Activated CD8-positive, alpha-beta T cell treated with anti-CD3 and anti-CD28 coated beads for 36 hours (primary cell): ENCODE measurements around the gene FAM78A. TPM values are rescaled to one million over a fixed set of nuclear protein-coding genes. Genes with fewer than 3 reads are reported as not detected.
A peak's percentile ranks its signal among the peaks of the same experiment; 100 is the strongest.

Experiments
- ATAC-seq: fragments of 200-7000 bp; cut with Tn5 transposase; one replicate; pipeline ENCODE4 v1.10.0; 2021; ENCODE audit warnings: mild to moderate bottlenecking, moderate library complexity
- CTCF ChIA-PET: fragments of 350-600 bp; sonication (Branson Sonifier 250); formaldehyde crosslinking; loops from one replicate; lab custom pipeline; 2021; ENCODE audit warnings: antibody characterized with exemption; lab: Charles Lee
- POLR2A ChIA-PET: fragments of 350-600 bp; sonication (Branson Sonifier 250); formaldehyde crosslinking; loops from one replicate; lab custom pipeline; 2021; ENCODE audit warnings: antibody characterized with exemption; lab: Charles Lee
- DNase-seq: peaks from one replicate; pipeline ENCODE4 v3.0.0-alpha.2; 2020
- H3K27ac Mint-ChIP-seq: one replicate; pipeline ENCODE4 v1.8.0; 2021; ENCODE audit warnings: mild to moderate bottlenecking, mixed read lengths
- H3K27me3 Mint-ChIP-seq: one replicate; pipeline ENCODE4 v1.8.0; 2021; ENCODE audit warnings: mixed read lengths
- H3K36me3 Mint-ChIP-seq: one replicate; pipeline ENCODE4 v1.8.0; 2021; ENCODE audit warnings: low read depth, mixed read lengths
- H3K4me1 Mint-ChIP-seq: one replicate; pipeline ENCODE4 v1.8.0; 2021; ENCODE audit warnings: low read depth, mixed read lengths
- H3K4me3 Mint-ChIP-seq: one replicate; pipeline ENCODE4 v1.8.0; 2021; ENCODE audit warnings: mild to moderate bottlenecking, moderate library complexity, mixed read lengths
- H3K9me3 Mint-ChIP-seq: one replicate; pipeline ENCODE4 v1.8.0; 2021; ENCODE audit warnings: mixed read lengths
- CTCF ChIP-seq: fragments of 200-600 bp; IDR thresholded peaks from one replicate; pipeline ENCODE4 v1.8.0; 2022; ENCODE audit warnings: antibody characterized with exemption, mild to moderate bottlenecking
- intact Hi-C: fragments of 100-400 bp; cut with micrococcal nuclease; formaldehyde crosslinking; loops from one replicate; pipeline ENCODE4 v1.10.0; 2022
- total RNA-seq, 2 experiments: library from RNA; stranded (reverse); gene quantifications; one replicate each; pipeline ENCODE4 v1.2.3, GENCODE V29; 2021

FAM78A gene
- total RNA-seq, 2 experiments from 2014 or later, result 36.2 to 39.8 TPM

GRCh38 chr9:131291795-131292315 lies 15.5 kb upstream of the FAM78A start:
- DNase-seq, result no peak
- ChIA-PET CTCF (interaction anchor here (2.0 kb wide), 1 partner anchor 44 kb away, joined by 10 read pairs; no protein-coding TSS in a partner anchor), POLR2A (no interaction called here)
- ATAC-seq, result no peak
- no peaks in the 10 kb centered on the region for H3K4me1 Mint-ChIP-seq
- no peaks in the 10 kb centered on the region for H3K9me3 Mint-ChIP-seq
- no peaks in the 10 kb centered on the region for H3K27me3 Mint-ChIP-seq
- no peak overlapping the region for H3K4me3 Mint-ChIP-seq
- H3K27ac Mint-ChIP-seq, result no peak overlapping the region
- H3K36me3 Mint-ChIP-seq, result no peaks in the 10 kb centered on the region
- no peak for TF ChIP-seq CTCF
- intact Hi-C loops, result no loop called here

GRCh38 chr9:131290767-131291370 lies 14.6 kb upstream of the FAM78A start:
- TF ChIP-seq CTCF, result no peak
- Mint-ChIP-seq H3K36me3 (no peaks in the 10 kb centered on the region), H3K27me3 (no peaks in the 10 kb centered on the region), H3K4me3 (no peak overlapping the region), H3K4me1 (no peaks in the 10 kb centered on the region), H3K9me3 (no peaks in the 10 kb centered on the region), H3K27ac (no peak overlapping the region)
- CTCF ChIA-PET, result no interaction called here
- DNase-seq, result no peak
- intact Hi-C loops, result no loop called here
- ATAC-seq, result no peak
- POLR2A ChIA-PET, result no interaction called here

GRCh38 chr9:131290036-131290766 lies 13.9 kb upstream of the FAM78A start:
- H3K4me1 Mint-ChIP-seq, result no peaks in the 10 kb centered on the region
- no peaks in the 10 kb centered on the region for H3K36me3 Mint-ChIP-seq
- H3K27me3 Mint-ChIP-seq, result no peaks in the 10 kb centered on the region
- no peak overlapping the region for H3K27ac Mint-ChIP-seq
- CTCF ChIA-PET, result interaction anchor here (1.3 kb wide), 1 partner anchor 46 kb away, joined by 3 read pairs; no protein-coding TSS in a partner anchor
- DNase-seq (no peak), ATAC-seq (no peak)
- no peak overlapping the region for H3K4me3 Mint-ChIP-seq
- POLR2A ChIA-PET, result interaction anchor here (1.0 kb wide), 1 partner anchor 233 kb away, joined by 3 read pairs; no protein-coding TSS in a partner anchor
- no peak for TF ChIP-seq CTCF
- intact Hi-C loops, result no loop called here
- H3K9me3 Mint-ChIP-seq, result no peaks in the 10 kb centered on the region

- no peaks in the 10 kb centered on the region for H3K27me3 Mint-ChIP-seq
- ChIA-PET POLR2A (interaction anchor here (1.0 kb wide), 1 partner anchor 233 kb away, joined by 3 read pairs; no protein-coding TSS in a partner anchor), CTCF (interaction anchor here (1.0 to 1.3 kb wide), 2 partner anchors 47 to 61 kb away, joined by 3 read pairs; no protein-coding TSS in a partner anchor)
- H3K27ac Mint-ChIP-seq, result no peak within 1 kb of the TSS
- no peaks in the 10 kb centered on the region for H3K9me3 Mint-ChIP-seq
- intact Hi-C loops, result no loop called here
- H3K4me3 Mint-ChIP-seq, result no peak within 1 kb of the TSS
- no peaks in the 10 kb centered on the region for H3K36me3 Mint-ChIP-seq
- ATAC-seq (peak; percentile 53), DNase-seq (no peak)
- no peaks in the 10 kb centered on the region for H3K4me1 Mint-ChIP-seq
- no peak for TF ChIP-seq CTCF
Observed at GRCh38 chr9:131289301-131290035, 13.2 kb upstream of the FAM78A start, which contains the start of gene PLPP7. TSS of gene PLPP7 (plus strand) at chr9:131289723. CDS start at chr9:131289998, 275 bp downstream.
